SJSA1 (cell line): ENCODE data around the gene FHL2. TPM values are rescaled to one million over a fixed set of nuclear protein-coding genes. Genes with fewer than 3 reads are reported as not detected.

ENCODE experiments used
- DNase-seq, 2 experiments: peaks; one replicate each; pipeline ENCODE4 v3.0.0-alpha.2; 2015 to 2020; ENCODE audit warnings: low spot score in 2 of 2, low read depth in 1 of 2
- H3K27ac ChIP-seq: fragments of 250-450 bp; sonication (Bioruptor Pico); 2 replicates; pipeline ENCODE4 v1.5.1; 2020; ENCODE audit warnings: mild to moderate bottlenecking, moderate library complexity
- H3K27me3 ChIP-seq: fragments of 250-450 bp; sonication (Bioruptor Pico); replicated peaks from 2 replicates; pipeline ENCODE4 v1.5.1; 2020; ENCODE audit warnings: mild to moderate bottlenecking, moderate library complexity
- H3K36me3 ChIP-seq: fragments of 250-450 bp; sonication (Bioruptor Pico); 2 replicates; pipeline ENCODE4 v1.5.1; 2020; ENCODE audit warnings: mild to moderate bottlenecking
- H3K4me1 ChIP-seq: fragments of 250-450 bp; sonication (Bioruptor Pico); replicated peaks from 2 replicates; pipeline ENCODE4 v1.6.1; 2021; ENCODE audit warnings: mild to moderate bottlenecking
- H3K4me3 ChIP-seq: fragments of 250-450 bp; sonication (Bioruptor Pico); 2 replicates; pipeline ENCODE4 v1.5.1; 2020; ENCODE audit warnings: mild to moderate bottlenecking
- H3K9me3 ChIP-seq: fragments of 250-450 bp; sonication (Bioruptor Pico); replicated peaks from 2 replicates; pipeline ENCODE4 v1.5.1; 2020; ENCODE audit warnings: mild to moderate bottlenecking
- total RNA-seq: library from RNA; depleted of rRNA; stranded (reverse); fragments of >200 nt; shearing (Covaris generic); gene quantifications from 2 replicates; pipeline ENCODE4 v1.2.3, GENCODE V29; 2014

FHL2 gene
- total RNA-seq, 1 experiment from 2014 or later: 190 TPM

GRCh38 chr2:105413206-105413605 is 14.4 kb upstream of the FHL2 start:
- H3K27ac ChIP-seq: no peak overlapping the region
- no peaks in the 10 kb centered on the region for H3K27me3 ChIP-seq
- no peak for DNase-seq
- H3K4me1 ChIP-seq: peaks cover 20% of the 10 kb centered on the region
- H3K36me3 ChIP-seq: no peaks in the 10 kb centered on the region
- no peaks in the 10 kb centered on the region for H3K9me3 ChIP-seq
- no peak overlapping the region for H3K4me3 ChIP-seq

- Histone ChIP-seq H3K27ac (no peak overlapping the region), H3K36me3 (no peaks in the 10 kb centered on the region), H3K4me3 (no peak overlapping the region), H3K4me1 (peaks cover 14% of the 10 kb centered on the region), H3K27me3 (no peaks in the 10 kb centered on the region), H3K9me3 (no peaks in the 10 kb centered on the region)
- DNase-seq: no peak
Observed at GRCh38 chr2:105412584-105412983, 13.7 kb upstream of the FHL2 start.

GRCh38 chr2:105411720-105412407 is 13.0 kb upstream of the FHL2 start:
- Histone ChIP-seq H3K36me3 (no peaks in the 10 kb centered on the region), H3K4me1 (peaks cover 8% of the 10 kb centered on the region), H3K9me3 (no peaks in the 10 kb centered on the region), H3K27ac (no peak overlapping the region), H3K4me3 (no peak overlapping the region), H3K27me3 (no peaks in the 10 kb centered on the region)
- no peak for DNase-seq

- Histone ChIP-seq H3K27ac (no peak overlapping the region), H3K27me3 (no peaks in the 10 kb centered on the region)
- no peak for DNase-seq
Observed at GRCh38 chr2:105410554-105410953, 11.7 kb upstream of the FHL2 start.

GRCh38 chr2:105409717-105410116 is 10.9 kb upstream of the FHL2 start:
- H3K27me3 ChIP-seq: no peaks in the 10 kb centered on the region
- no peaks in the 10 kb centered on the region for H3K9me3 ChIP-seq
- DNase-seq: no peak
- H3K27ac ChIP-seq: no peak overlapping the region
- no peak overlapping the region for H3K4me3 ChIP-seq
- H3K4me1 ChIP-seq: peaks cover 21% of the 10 kb centered on the region
- no peaks in the 10 kb centered on the region for H3K36me3 ChIP-seq

More at GRCh38 chr2:105410554-105410953, 11.7 kb upstream of the FHL2 start:
- Histone ChIP-seq H3K36me3 (no peaks in the 10 kb centered on the region), H3K4me1 (peaks cover 17% of the 10 kb centered on the region), H3K4me3 (no peak overlapping the region), H3K9me3 (no peaks in the 10 kb centered on the region)

GRCh38 chr2:105407946-105408743 is 9.3 kb upstream of the FHL2 start:
- no peak for DNase-seq
- H3K4me3 ChIP-seq: no peak overlapping the region
- H3K36me3 ChIP-seq: no peaks in the 10 kb centered on the region
- no peaks in the 10 kb centered on the region for H3K9me3 ChIP-seq
- no peaks in the 10 kb centered on the region for H3K27me3 ChIP-seq
- H3K4me1 ChIP-seq: peaks cover 37% of the 10 kb centered on the region
- H3K27ac ChIP-seq: no peak overlapping the region

- Histone ChIP-seq H3K27ac (peak overlapping the region; percentile 91), H3K4me3 (no peak overlapping the region), H3K4me1 (peaks cover 46% of the 10 kb centered on the region), H3K27me3 (no peaks in the 10 kb centered on the region), H3K9me3 (no peaks in the 10 kb centered on the region), H3K36me3 (no peaks in the 10 kb centered on the region)
- peak; percentile 85 to 92 for DNase-seq
Observed at GRCh38 chr2:105406221-105406620, 7.4 kb upstream of the FHL2 start.

GRCh38 chr2:105405291-105405690 is 6.4 kb upstream of the FHL2 start:
- Histone ChIP-seq H3K27ac (peak overlapping the region; percentile 91), H3K9me3 (no peaks in the 10 kb centered on the region), H3K4me3 (no peak overlapping the region), H3K4me1 (peaks cover 46% of the 10 kb centered on the region), H3K27me3 (no peaks in the 10 kb centered on the region), H3K36me3 (no peaks in the 10 kb centered on the region)
- DNase-seq: peak; percentile 91

GRCh38 chr2:105404736-105405135 is 5.9 kb upstream of the FHL2 start:
- Histone ChIP-seq H3K4me1 (peaks cover 46% of the 10 kb centered on the region), H3K27ac (peak overlapping the region; percentile 91), H3K4me3 (no peak overlapping the region), H3K27me3 (no peaks in the 10 kb centered on the region), H3K9me3 (no peaks in the 10 kb centered on the region), H3K36me3 (no peaks in the 10 kb centered on the region)
- DNase-seq: no peak

- Histone ChIP-seq H3K9me3 (no peaks in the 10 kb centered on the region; the same call in 1 of the 2 replicates), H3K4me1 (peaks cover 52% of the 10 kb centered on the region), H3K36me3 (no peaks in the 10 kb centered on the region), H3K4me3 (no peak overlapping the region), H3K27ac (peak overlapping the region; percentile 91), H3K27me3 (no peaks in the 10 kb centered on the region)
- peak; percentile 88 to 94 for DNase-seq
Observed at GRCh38 chr2:105403783-105404698, 5.2 kb upstream of the FHL2 start.

- Histone ChIP-seq H3K27me3 (no peaks in the 10 kb centered on the region), H3K27ac (peak overlapping the region; percentile 91), H3K4me1 (peaks cover 55% of the 10 kb centered on the region), H3K36me3 (peaks cover 5% of the 10 kb centered on the region), H3K9me3 (no peaks in the 10 kb centered on the region; the same call in 1 of the 2 replicates), H3K4me3 (no peak overlapping the region)
- DNase-seq: peak in 1 of 2 experiments; percentile 71
Observed at GRCh38 chr2:105403241-105403782, 4.5 kb upstream of the FHL2 start.

GRCh38 chr2:105402809-105403208 is 4.0 kb upstream of the FHL2 start:
- Histone ChIP-seq H3K9me3 (no peaks in the 10 kb centered on the region; the same call in 1 of the 2 replicates), H3K4me3 (no peak overlapping the region), H3K36me3 (peaks cover 10% of the 10 kb centered on the region), H3K4me1 (peaks cover 55% of the 10 kb centered on the region), H3K27ac (peak overlapping the region; percentile 91), H3K27me3 (no peaks in the 10 kb centered on the region)
- DNase-seq: no peak

- no peak overlapping the region for H3K27ac ChIP-seq
- H3K4me3 ChIP-seq: no peak overlapping the region
- no peak for DNase-seq
- H3K36me3 ChIP-seq: peaks cover 15% of the 10 kb centered on the region
- H3K9me3 ChIP-seq: no peaks in the 10 kb centered on the region; the same call in 1 of the 2 replicates
- peaks cover 59% of the 10 kb centered on the region for H3K4me1 ChIP-seq
- no peaks in the 10 kb centered on the region for H3K27me3 ChIP-seq
Observed at GRCh38 chr2:105401867-105402266, 3.0 kb upstream of the FHL2 start.
